Breast epithelium (tissue), 3 donors: Measurements from ENCODE around the gene PXYLP1.

Source experiments
- POLR2AphosphoS5 ChIP-seq, 3 donors: sonication (generic); formaldehyde crosslinking; IDR thresholded peaks; one replicate each; pipeline ENCODE4 v1.6.1; 2017; ENCODE audit warnings: antibody characterized with exemption in 3 of 3
- TF ChIP-seq, protein P1 (sequence below), 3 donors: fragments of 450-650 bp; IDR thresholded peaks; one replicate each; pipeline ENCODE4 v1.5.1; 2016 to 2017; ENCODE audit warnings: antibody characterized with exemption in 3 of 3, mild to moderate bottlenecking in 3 of 3, moderate library complexity in 3 of 3

DNA sequence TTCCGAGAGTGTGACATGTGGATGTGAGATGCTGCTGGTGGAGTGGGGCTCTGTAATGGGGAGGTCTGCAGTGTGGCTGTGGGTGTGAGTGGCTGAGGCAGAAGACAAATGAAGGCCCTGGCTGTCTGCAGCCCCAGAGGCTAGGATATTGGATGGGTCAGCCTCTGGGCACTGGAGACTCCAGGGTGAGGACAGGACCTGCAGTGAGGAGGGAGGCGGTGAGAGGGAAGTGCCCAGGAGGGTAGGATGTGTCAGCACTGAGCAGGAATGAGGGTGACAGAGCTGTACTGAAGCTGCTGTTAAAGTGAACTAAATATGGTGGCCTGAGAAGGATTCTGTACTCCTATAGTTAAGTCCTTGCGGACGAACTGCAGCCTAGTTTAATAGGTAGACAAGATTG lies 27.3 kb upstream of the PXYLP1 start:
- TF ChIP-seq, protein P1, sequence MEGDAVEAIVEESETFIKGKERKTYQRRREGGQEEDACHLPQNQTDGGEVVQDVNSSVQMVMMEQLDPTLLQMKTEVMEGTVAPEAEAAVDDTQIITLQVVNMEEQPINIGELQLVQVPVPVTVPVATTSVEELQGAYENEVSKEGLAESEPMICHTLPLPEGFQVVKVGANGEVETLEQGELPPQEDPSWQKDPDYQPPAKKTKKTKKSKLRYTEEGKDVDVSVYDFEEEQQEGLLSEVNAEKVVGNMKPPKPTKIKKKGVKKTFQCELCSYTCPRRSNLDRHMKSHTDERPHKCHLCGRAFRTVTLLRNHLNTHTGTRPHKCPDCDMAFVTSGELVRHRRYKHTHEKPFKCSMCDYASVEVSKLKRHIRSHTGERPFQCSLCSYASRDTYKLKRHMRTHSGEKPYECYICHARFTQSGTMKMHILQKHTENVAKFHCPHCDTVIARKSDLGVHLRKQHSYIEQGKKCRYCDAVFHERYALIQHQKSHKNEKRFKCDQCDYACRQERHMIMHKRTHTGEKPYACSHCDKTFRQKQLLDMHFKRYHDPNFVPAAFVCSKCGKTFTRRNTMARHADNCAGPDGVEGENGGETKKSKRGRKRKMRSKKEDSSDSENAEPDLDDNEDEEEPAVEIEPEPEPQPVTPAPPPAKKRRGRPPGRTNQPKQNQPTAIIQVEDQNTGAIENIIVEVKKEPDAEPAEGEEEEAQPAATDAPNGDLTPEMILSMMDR (IDR thresholded peaks at IDR 0.05), result no peak
- no peak for TF ChIP-seq POLR2AphosphoS5 (IDR thresholded peaks at IDR 0.05)
